SU-DHL-6 (cell line): ENCODE results near the gene TFAP2C.

Source experiments
- H2AFZ ChIP-seq: fragments of 200-600 bp; sonication (generic); 2 replicates; pipeline ENCODE4 v1.6.1; 2014; ENCODE audit warnings: low read depth, mild to moderate bottlenecking, moderate library complexity, mixed read lengths, antibody characterized with exemption, low read length; ENCODE audit not compliant: severe bottlenecking
- H3F3A ChIP-seq: fragments of 200-600 bp; shearing (Covaris generic); 2 replicates; pipeline ENCODE4 v1.6.0; 2016; ENCODE audit warnings: antibody characterized with exemption, mild to moderate bottlenecking; ENCODE audit not compliant: insufficient read depth
- H3K27ac ChIP-seq: fragments of 200-600 bp; sonication (generic); 2 replicates; pipeline ENCODE4 v1.5.1; 2016; ENCODE audit warnings: low read depth, mild to moderate bottlenecking, low read length, moderate library complexity, mixed read lengths
- H3K27me3 ChIP-seq: fragments of 200-600 bp; sonication (generic), shearing (Covaris generic); 2 replicates; pipeline ENCODE4 v1.6.0; 2014; ENCODE audit warnings: mild to moderate bottlenecking, low read length
- H3K36me3 ChIP-seq: fragments of 200-600 bp; sonication (generic); 2 replicates; pipeline ENCODE4 v1.6.1; 2014; ENCODE audit warnings: mild to moderate bottlenecking, low read length, mixed read lengths
- H3K4me2 ChIP-seq: fragments of 300-600, 200-600 bp; shearing (Covaris generic), sonication (generic); 2 replicates; pipeline ENCODE4 v1.6.0; 2014; ENCODE audit warnings: low read length, low read depth, mild to moderate bottlenecking; ENCODE audit not compliant: poor library complexity, severe bottlenecking
- H3K4me3 ChIP-seq: fragments of 200-600 bp; sonication (generic); 2 replicates; pipeline ENCODE4 v1.5.1; 2014; ENCODE audit warnings: antibody characterized with exemption, low read length, mild to moderate bottlenecking, mixed read lengths; ENCODE audit not compliant: insufficient read depth, poor library complexity, severe bottlenecking
- H3K79me2 ChIP-seq: fragments of 200-600 bp; sonication (generic); 2 replicates; pipeline ENCODE4 v1.6.1; 2014; ENCODE audit warnings: mild to moderate bottlenecking, low read length, moderate library complexity; ENCODE audit not compliant: insufficient read depth
- H3K9ac ChIP-seq: fragments of 200-600 bp; sonication (generic); 2 replicates; pipeline ENCODE4 v1.7.0; 2014; ENCODE audit warnings: mild to moderate bottlenecking, low read length
- H3K9me2 ChIP-seq: fragments of 200-600 bp; sonication (generic); replicated peaks from 2 replicates; pipeline ENCODE4 v1.6.1; 2014; ENCODE audit warnings: low read length; ENCODE audit not compliant: insufficient read depth
- H3K9me3 ChIP-seq: fragments of 200-600 bp; sonication (generic); 2 replicates; pipeline ENCODE4 v1.6.1; 2014; ENCODE audit warnings: low read length, mixed read lengths; ENCODE audit not compliant: insufficient read depth
- H4K20me1 ChIP-seq: fragments of 200-600 bp; sonication (generic); 2 replicates; pipeline ENCODE4 v1.6.1; 2014; ENCODE audit warnings: low read depth, mild to moderate bottlenecking, antibody characterized with exemption, low read length, moderate library complexity, mixed read lengths
- EZH2phosphoT487 ChIP-seq: fragments of 200-600 bp; sonication (generic), shearing (Covaris generic); conservative IDR thresholded peaks from 2 replicates; pipeline ENCODE4 v1.6.1; 2018; ENCODE audit warnings: mild to moderate bottlenecking, antibody characterized with exemption, low read length, moderate library complexity, mixed read lengths
- TF ChIP-seq, protein P1 (sequence below): fragments of 200-600 bp; sonication (generic); IDR thresholded peaks from one replicate; pipeline ENCODE4 v1.5.1; 2017; ENCODE audit warnings: antibody characterized with exemption, mild to moderate bottlenecking, low read length, moderate library complexity; ENCODE audit not compliant: insufficient read depth, poor library complexity, severe bottlenecking

The TFAP2C gene

DNA sequence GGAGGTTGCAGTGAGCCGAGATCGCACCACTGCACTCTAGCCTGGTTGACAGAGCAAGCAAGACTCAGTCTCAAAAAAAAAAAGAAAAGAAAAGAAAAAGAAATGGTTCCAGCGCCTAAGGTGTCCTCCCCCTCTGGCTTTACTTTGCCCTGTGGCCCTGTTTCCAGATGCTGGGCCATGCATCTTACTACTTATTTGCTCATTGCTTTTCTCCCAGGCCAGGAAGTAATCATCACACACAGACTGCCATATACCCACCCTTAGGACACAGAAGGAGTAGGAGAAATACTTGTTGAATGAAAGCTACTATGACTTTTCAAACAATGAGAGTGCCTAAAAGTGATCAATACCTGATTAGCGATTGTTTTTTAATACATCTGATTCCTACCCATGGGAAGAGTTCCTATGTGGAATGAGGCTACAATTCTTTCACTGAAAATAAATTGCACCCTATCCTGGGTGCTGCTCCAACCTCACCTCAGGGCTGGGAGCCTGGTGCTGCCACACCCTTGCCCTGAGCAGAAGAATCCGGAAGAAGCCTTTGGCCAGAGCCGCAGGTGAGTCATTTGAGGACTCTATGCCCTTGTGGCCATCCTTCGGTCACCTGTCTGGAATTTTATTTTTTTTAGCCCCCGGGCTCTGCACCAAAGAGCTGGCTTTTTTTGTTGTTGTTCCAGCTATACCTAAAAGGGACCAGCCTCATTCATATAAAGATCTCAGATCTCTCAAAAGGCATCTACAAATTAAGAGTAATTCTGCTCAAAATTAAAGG, 22.7 kb upstream of the TFAP2C start:
- Histone ChIP-seq H3K36me3 (no peaks in the 10 kb centered on the region), H3K9me2 (no peaks in the 10 kb centered on the region), H3K4me3 (no peak overlapping the region), H3K9me3 (no peaks in the 10 kb centered on the region), H2AFZ (no peak overlapping the region), H3K9ac (no peak overlapping the region), H3K27me3 (no peaks in the 10 kb centered on the region), H3F3A (no peaks in the 10 kb centered on the region), H4K20me1 (no peaks in the 10 kb centered on the region), H3K27ac (no peak overlapping the region), H3K79me2 (no peaks in the 10 kb centered on the region), H3K4me2 (no peak overlapping the region)
- TF ChIP-seq, protein P1, sequence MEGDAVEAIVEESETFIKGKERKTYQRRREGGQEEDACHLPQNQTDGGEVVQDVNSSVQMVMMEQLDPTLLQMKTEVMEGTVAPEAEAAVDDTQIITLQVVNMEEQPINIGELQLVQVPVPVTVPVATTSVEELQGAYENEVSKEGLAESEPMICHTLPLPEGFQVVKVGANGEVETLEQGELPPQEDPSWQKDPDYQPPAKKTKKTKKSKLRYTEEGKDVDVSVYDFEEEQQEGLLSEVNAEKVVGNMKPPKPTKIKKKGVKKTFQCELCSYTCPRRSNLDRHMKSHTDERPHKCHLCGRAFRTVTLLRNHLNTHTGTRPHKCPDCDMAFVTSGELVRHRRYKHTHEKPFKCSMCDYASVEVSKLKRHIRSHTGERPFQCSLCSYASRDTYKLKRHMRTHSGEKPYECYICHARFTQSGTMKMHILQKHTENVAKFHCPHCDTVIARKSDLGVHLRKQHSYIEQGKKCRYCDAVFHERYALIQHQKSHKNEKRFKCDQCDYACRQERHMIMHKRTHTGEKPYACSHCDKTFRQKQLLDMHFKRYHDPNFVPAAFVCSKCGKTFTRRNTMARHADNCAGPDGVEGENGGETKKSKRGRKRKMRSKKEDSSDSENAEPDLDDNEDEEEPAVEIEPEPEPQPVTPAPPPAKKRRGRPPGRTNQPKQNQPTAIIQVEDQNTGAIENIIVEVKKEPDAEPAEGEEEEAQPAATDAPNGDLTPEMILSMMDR, result no peak
- TF ChIP-seq EZH2phosphoT487, result no peak

- TF ChIP-seq EZH2phosphoT487, result no peak
- TF ChIP-seq, protein P1, result no peak
- Histone ChIP-seq H3K9ac (no peak overlapping the region), H2AFZ (no peak overlapping the region), H3K9me2 (no peaks in the 10 kb centered on the region), H3K27ac (no peak overlapping the region), H3K27me3 (no peaks in the 10 kb centered on the region), H4K20me1 (no peaks in the 10 kb centered on the region), H3K36me3 (no peaks in the 10 kb centered on the region), H3K79me2 (no peaks in the 10 kb centered on the region), H3K9me3 (no peaks in the 10 kb centered on the region), H3K4me3 (no peak overlapping the region), H3F3A (no peaks in the 10 kb centered on the region), H3K4me2 (no peak overlapping the region)
These were observed 21.9 kb upstream of the TFAP2C start for GRCh38 chr20:56607061-56607704.

DNA sequence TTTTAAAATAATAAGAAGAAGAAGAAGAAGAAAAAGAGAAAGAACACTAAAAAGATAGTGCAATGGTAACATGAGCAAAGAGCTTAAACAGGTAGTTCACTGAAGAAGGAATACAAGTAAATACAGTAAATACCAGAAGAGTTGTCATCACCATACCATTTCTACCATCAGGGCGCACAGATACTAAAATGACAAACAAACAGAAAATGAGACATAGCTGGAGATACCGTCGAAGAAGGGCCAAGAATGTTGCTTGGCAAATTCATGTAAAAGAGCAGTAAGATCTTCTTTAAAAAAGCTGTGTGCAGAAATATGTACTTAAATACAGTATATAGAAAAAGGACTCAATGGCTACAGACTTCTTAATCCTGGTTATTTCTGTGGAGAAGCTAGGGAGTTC, 20.7 kb upstream of the TFAP2C start:
- Histone ChIP-seq H2AFZ (no peak overlapping the region), H3K4me3 (no peak overlapping the region), H3K4me2 (no peak overlapping the region), H3K9ac (no peak overlapping the region), H3K9me2 (no peaks in the 10 kb centered on the region), H3F3A (no peaks in the 10 kb centered on the region), H3K36me3 (no peaks in the 10 kb centered on the region), H3K9me3 (no peaks in the 10 kb centered on the region), H3K79me2 (no peaks in the 10 kb centered on the region), H3K27ac (no peak overlapping the region), H3K27me3 (no peaks in the 10 kb centered on the region), H4K20me1 (no peaks in the 10 kb centered on the region)
- no peak for TF ChIP-seq EZH2phosphoT487
- TF ChIP-seq, protein P1, result no peak
